ENCODE results near the gene ESCO1. TPM values are rescaled to one million over a fixed set of nuclear protein-coding genes. Genes with fewer than 3 reads are reported as not detected.
A peak's percentile ranks its signal among the peaks of the same experiment; 100 is the strongest.

The ESCO1 gene
- total and polyA plus RNA-seq, 2 of the 13 experiments (the other 11 are each of a cell fraction or from before 2014, with no cell fraction given) = 6.3 to 19.4 TPM

DNA sequence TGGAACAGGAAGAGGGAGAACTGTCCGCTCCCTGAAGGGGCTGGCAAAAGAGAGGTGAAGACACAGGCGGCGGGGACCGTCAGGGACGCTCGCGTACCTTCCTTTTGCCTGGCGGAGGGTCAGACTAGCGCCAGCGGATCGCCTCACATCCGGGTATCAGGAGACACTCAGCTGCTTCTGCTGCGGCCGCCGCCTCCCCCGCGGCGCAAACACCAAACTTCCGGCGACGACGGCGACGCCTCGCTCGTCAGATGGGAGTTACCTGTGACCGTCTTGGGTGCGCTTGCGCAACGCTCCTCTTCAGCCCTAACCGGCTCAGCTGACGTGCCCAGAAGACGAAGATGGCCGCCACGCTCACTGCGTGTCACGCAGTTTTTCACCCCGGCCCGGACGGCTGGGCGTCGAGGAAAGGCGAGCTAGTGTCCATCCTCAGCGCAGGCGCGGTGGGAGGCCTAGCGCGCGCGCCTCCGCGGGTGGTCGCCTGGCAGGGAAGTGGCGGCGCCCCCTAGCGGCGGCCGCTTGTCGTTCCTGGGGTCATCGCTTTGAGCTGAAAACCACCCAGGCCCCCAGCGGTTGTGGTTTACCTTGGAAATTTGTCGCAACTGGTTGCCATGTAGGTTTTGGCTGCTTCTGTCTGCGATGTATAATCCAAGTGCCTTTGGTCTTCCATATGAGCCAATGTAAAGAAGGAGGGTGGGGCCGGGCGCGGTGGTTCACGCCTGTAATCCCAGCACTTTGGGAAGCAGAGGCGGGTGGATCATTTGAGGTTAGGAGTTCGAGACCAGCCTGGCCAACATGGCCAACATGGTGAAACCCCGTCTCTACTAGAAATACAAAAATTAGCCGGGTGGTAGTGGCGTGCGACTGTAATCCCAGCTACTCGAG, at the start of gene ESCO1 (continued):
- peak; percentile 90; the same call in 1 of the 2 replicates for TF ChIP-seq ZNF816 (CRISPR knock-in tag; IDR thresholded peaks at IDR 0.05; ENCODE audit: borderline replicate concordance)
- peak; percentile 87; the same call in 1 of the 2 replicates for TF ChIP-seq PREB (CRISPR knock-in tag; IDR thresholded peaks at IDR 0.05)
- TF ChIP-seq, protein P1, sequence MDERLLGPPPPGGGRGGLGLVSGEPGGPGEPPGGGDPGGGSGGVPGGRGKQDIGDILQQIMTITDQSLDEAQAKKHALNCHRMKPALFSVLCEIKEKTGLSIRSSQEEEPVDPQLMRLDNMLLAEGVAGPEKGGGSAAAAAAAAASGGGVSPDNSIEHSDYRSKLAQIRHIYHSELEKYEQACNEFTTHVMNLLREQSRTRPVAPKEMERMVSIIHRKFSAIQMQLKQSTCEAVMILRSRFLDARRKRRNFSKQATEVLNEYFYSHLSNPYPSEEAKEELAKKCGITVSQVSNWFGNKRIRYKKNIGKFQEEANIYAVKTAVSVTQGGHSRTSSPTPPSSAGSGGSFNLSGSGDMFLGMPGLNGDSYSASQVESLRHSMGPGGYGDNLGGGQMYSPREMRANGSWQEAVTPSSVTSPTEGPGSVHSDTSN (CRISPR knock-in tag; IDR thresholded peaks at IDR 0.05) = peak; percentile 64
- TF ChIP-seq CC2D1A (CRISPR knock-in tag; IDR thresholded peaks at IDR 0.05) = no peak
- TF ChIP-seq, protein P2, sequence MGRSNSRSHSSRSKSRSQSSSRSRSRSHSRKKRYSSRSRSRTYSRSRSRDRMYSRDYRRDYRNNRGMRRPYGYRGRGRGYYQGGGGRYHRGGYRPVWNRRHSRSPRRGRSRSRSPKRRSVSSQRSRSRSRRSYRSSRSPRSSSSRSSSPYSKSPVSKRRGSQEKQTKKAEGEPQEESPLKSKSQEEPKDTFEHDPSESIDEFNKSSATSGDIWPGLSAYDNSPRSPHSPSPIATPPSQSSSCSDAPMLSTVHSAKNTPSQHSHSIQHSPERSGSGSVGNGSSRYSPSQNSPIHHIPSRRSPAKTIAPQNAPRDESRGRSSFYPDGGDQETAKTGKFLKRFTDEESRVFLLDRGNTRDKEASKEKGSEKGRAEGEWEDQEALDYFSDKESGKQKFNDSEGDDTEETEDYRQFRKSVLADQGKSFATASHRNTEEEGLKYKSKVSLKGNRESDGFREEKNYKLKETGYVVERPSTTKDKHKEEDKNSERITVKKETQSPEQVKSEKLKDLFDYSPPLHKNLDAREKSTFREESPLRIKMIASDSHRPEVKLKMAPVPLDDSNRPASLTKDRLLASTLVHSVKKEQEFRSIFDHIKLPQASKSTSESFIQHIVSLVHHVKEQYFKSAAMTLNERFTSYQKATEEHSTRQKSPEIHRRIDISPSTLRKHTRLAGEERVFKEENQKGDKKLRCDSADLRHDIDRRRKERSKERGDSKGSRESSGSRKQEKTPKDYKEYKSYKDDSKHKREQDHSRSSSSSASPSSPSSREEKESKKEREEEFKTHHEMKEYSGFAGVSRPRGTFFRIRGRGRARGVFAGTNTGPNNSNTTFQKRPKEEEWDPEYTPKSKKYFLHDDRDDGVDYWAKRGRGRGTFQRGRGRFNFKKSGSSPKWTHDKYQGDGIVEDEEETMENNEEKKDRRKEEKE (IDR thresholded peaks at IDR 0.05) = no peak
- TF ChIP-seq, protein P3, sequence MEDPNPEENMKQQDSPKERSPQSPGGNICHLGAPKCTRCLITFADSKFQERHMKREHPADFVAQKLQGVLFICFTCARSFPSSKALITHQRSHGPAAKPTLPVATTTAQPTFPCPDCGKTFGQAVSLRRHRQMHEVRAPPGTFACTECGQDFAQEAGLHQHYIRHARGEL (CRISPR knock-in tag; IDR thresholded peaks at IDR 0.05) = no peak; the same call in 1 of the 2 replicates
- 0 out of 2 replicates have a peak, but pooled peaks have one; percentile 39 for TF ChIP-seq TBP (CRISPR knock-in tag; IDR thresholded peaks at IDR 0.05)
- peak; percentile 91; the same call in 1 of the 2 replicates for TF ChIP-seq ZXDC (CRISPR knock-in tag; IDR thresholded peaks at IDR 0.05)
- TF ChIP-seq, protein P4, sequence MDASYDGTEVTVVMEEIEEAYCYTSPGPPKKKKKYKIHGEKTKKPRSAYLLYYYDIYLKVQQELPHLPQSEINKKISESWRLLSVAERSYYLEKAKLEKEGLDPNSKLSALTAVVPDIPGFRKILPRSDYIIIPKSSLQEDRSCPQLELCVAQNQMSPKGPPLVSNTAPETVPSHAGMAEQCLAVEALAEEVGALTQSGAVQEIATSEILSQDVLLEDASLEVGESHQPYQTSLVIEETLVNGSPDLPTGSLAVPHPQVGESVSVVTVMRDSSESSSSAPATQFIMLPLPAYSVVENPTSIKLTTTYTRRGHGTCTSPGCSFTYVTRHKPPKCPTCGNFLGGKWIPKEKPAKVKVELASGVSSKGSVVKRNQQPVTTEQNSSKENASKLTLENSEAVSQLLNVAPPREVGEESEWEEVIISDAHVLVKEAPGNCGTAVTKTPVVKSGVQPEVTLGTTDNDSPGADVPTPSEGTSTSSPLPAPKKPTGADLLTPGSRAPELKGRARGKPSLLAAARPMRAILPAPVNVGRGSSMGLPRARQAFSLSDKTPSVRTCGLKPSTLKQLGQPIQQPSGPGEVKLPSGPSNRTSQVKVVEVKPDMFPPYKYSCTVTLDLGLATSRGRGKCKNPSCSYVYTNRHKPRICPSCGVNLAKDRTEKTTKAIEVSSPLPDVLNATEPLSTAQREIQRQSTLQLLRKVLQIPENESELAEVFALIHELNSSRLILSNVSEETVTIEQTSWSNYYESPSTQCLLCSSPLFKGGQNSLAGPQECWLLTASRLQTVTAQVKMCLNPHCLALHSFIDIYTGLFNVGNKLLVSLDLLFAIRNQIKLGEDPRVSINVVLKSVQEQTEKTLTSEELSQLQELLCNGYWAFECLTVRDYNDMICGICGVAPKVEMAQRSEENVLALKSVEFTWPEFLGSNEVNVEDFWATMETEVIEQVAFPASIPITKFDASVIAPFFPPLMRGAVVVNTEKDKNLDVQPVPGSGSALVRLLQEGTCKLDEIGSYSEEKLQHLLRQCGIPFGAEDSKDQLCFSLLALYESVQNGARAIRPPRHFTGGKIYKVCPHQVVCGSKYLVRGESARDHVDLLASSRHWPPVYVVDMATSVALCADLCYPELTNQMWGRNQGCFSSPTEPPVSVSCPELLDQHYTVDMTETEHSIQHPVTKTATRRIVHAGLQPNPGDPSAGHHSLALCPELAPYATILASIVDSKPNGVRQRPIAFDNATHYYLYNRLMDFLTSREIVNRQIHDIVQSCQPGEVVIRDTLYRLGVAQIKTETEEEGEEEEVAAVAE (CRISPR knock-in tag; IDR thresholded peaks at IDR 0.05; ENCODE audit: borderline replicate concordance) = no peak; the same call in 1 of the 2 replicates
- peak; percentile 73 for TF ChIP-seq RXRA (CRISPR knock-in tag; IDR thresholded peaks at IDR 0.05)
- peak; percentile 40; the same call in 1 of the 2 replicates for TF ChIP-seq MIER2 (CRISPR knock-in tag; IDR thresholded peaks at IDR 0.05)
- TF ChIP-seq XRCC5 (optimal IDR thresholded peaks at IDR 0.05; ENCODE audit: low read length) = peak; percentile 94
- peak; percentile 68; the same call in 1 of the 2 replicates for TF ChIP-seq ZNF784 (CRISPR knock-in tag; IDR thresholded peaks at IDR 0.05; ENCODE audit: borderline replicate concordance)
